Uterus (tissue), 4 donors: ENCODE measurements around the gene ATP5MC2. TPM values are rescaled to one million over a fixed set of nuclear protein-coding genes. Genes with fewer than 3 reads are reported as not detected.
"Not testable (repeated sequence)": the region's sequence is repeated elsewhere in the genome, so short reads cannot be mapped to it uniquely, and the experiment has no call there.

Experiments used
- DNase-seq, 2 donors: peaks; one replicate each; pipeline ENCODE4 v3.0.0-alpha.2; 2019 to 2020
- H3K27ac ChIP-seq, 2 donors: fragments of 200-600 bp; sonication (generic); 1 replicate in 1 of 2; 2 replicates in 1 of 2; pipeline ENCODE4 v1.5.1; 2016 to 2018
- H3K27me3 ChIP-seq, 2 donors: fragments of 200-600 bp; sonication (generic); one replicate each; pipeline ENCODE4 v1.5.1; 2018 to 2019; ENCODE audit warnings: control low read depth in 1 of 2
- H3K36me3 ChIP-seq, 2 donors: fragments of 200-600 bp; sonication (generic); one replicate each; pipeline ENCODE4 v1.5.1; 2019; ENCODE audit warnings: control low read depth in 1 of 2
- H3K4me1 ChIP-seq, 2 donors: fragments of 200-600 bp; sonication (generic); one replicate each; pipeline ENCODE4 v1.5.1; 2018 to 2019; ENCODE audit warnings: control low read depth in 1 of 2
- H3K4me3 ChIP-seq, 2 donors: fragments of 200-600 bp; sonication (generic); 1 replicate in 1 of 2; 2 replicates in 1 of 2; pipeline ENCODE4 v1.5.1; 2018 to 2019; ENCODE audit warnings: mild to moderate bottlenecking in 1 of 2
- H3K9me3 ChIP-seq, 2 donors: fragments of 200-600 bp; sonication (generic); one replicate each; pipeline ENCODE4 v1.5.1; 2019; ENCODE audit warnings: control low read depth in 1 of 2
- CTCF ChIP-seq, 4 experiments: fragments of 200-600 bp in 2 of 4; fragments of 450-650 bp in 2 of 4; sonication (generic) in 2 of 4; IDR thresholded peaks; one replicate each; pipeline ENCODE4 v1.5.1; 2016 to 2019; ENCODE audit warnings: antibody characterized with exemption in 4 of 4, mild to moderate bottlenecking in 2 of 4, moderate library complexity in 1 of 4
- POLR2A ChIP-seq, 2 donors: fragments of 450-650 bp; IDR thresholded peaks; one replicate each; pipeline ENCODE4 v1.6.1; 2016; ENCODE audit warnings: antibody characterized with exemption in 2 of 2, mild to moderate bottlenecking in 1 of 2, moderate library complexity in 1 of 2
- intact Hi-C: fragments of 100-400 bp; cut with DNase I; formaldehyde crosslinking; loops from one replicate; pipeline ENCODE4 v1.15.1; 2023; ENCODE audit warnings: low total_unique reads
- total RNA-seq, 4 donors: library from RNA; depleted of rRNA in 3 of 4; stranded (reverse); fragments of >200 nt in 3 of 4; gene quantifications; one replicate each; pipeline versions ENCODE4 v1.1.0 to v1.2.4, GENCODE V29; 2014 to 2023
- donor health status: DM: yes; HTN: yes; CAD: no.

Gene ATP5MC2
- 100 to 1,000 TPM in 2 of 4 donors, 10 to 100 TPM in 2; 68.9 to 215 (median 133) TPM for total RNA-seq

DNA sequence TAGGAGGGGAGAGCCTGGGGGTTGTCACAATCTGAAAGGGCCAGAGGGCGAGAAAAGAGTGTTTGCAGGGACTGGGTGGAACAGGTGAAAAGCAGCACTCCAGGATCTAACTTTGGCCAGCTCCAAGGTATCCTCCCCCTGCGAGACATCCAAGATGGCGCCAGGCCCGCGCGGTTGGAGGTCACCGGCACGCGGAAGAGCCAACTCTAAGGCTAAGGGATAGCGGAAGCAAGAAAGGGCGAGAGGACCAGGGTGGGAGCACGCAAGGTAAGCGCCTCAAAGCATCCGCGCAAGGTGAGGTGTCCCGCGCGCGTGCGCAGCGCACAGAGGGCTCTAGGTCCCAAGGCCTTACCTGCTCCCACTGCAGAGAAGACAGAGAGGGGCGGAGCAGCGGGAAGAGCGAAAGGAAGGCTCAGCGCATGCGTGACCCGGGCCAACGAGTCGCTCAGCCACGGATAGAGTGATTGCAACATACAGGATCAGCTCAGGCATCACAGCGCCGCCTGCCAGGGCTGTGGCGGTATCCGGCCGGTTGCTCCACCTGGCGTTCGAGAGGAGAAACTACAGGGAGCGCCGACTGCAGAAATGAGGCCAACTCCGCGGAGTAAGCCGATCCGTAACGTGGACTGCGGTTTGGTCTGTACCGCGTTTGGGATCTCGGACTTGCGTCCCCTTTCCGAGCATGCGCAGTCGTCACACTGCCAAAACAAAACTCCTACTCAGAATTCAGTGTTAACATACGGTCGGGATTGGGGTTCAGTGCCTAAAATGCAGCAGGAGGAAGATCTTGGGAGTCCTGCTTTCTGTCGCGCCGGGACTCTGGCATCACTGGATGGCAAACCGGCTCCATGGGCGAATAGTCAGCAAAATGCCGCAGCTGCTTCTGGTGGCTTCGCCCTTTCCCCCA is at the start of gene ATP5MC2:
Gene ATP5MC2, minus strand, starts transcription at position 383 of the 907 bp plus-strand sequence. CDS start 3,469 bp downstream, outside the sequence.
- H3K27me3 ChIP-seq = no peaks in the 10 kb centered on the region
- H3K27ac ChIP-seq = peak within 1 kb of the TSS; percentile 92 to 97
- TF ChIP-seq POLR2A (IDR thresholded peaks at IDR 0.05) = peak; percentile 55 to 70
- peak; percentile 97 to 100 (median 98) for TF ChIP-seq CTCF (IDR thresholded peaks at IDR 0.05)
- H3K4me3 ChIP-seq = peak within 1 kb of the TSS; percentile 66 to 84
- no peaks in the 10 kb centered on the region for H3K36me3 ChIP-seq
- peaks cover 0 to 6% of the 10 kb centered on the region in 2 donors for H3K4me1 ChIP-seq
- peak; percentile 97 to 98 for DNase-seq
- intact Hi-C loops = loop anchor here (5.0 kb wide), 1 partner anchor 134 kb away; no protein-coding TSS in a partner anchor
- H3K9me3 ChIP-seq = no peaks in the 10 kb centered on the region

GRCh38 chr12:53722450-53723041 is 46.7 kb upstream of the ATP5MC2 start:
- Histone ChIP-seq H3K4me1 (no peaks in the 10 kb centered on the region), H3K4me3 (no peak overlapping the region), H3K27me3 (no peaks in the 10 kb centered on the region), H3K36me3 (no peaks in the 10 kb centered on the region), H3K27ac (no peak overlapping the region), H3K9me3 (no peaks in the 10 kb centered on the region)
- no peak for DNase-seq
- intact Hi-C loops = no loop called here
- TF ChIP-seq CTCF (IDR thresholded peaks at IDR 0.05) (no peak), POLR2A (IDR thresholded peaks at IDR 0.05) (no peak)

DNA sequence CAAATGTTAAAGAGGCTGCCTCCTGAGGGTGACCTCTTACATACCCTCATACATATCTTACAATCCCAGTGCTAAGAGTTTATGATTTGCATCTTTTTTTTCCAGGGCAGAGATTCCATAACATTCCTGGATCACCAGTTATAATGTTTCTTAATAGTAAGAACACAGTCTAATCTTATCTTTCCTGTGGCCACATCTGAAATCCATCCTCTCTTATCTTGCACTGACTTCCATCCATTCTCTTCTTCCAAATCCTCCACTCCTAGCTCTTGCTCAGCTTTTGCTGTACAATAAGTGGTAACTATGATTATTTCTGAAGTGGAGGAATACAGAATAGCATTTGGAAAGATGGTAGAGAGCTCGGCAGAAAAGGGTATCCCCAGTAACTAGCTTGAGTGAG is 45.1 kb upstream of the ATP5MC2 start:
- intact Hi-C loops = no loop called here
- H3K4me1 ChIP-seq = no peaks in the 10 kb centered on the region
- H3K9me3 ChIP-seq = no peaks in the 10 kb centered on the region
- TF ChIP-seq POLR2A (IDR thresholded peaks at IDR 0.05) (no peak), CTCF (IDR thresholded peaks at IDR 0.05) (no peak)
- no peaks in the 10 kb centered on the region for H3K36me3 ChIP-seq
- DNase-seq = no peak
- H3K27ac ChIP-seq = no peak overlapping the region
- H3K4me3 ChIP-seq = no peak overlapping the region
- no peaks in the 10 kb centered on the region for H3K27me3 ChIP-seq

DNA sequence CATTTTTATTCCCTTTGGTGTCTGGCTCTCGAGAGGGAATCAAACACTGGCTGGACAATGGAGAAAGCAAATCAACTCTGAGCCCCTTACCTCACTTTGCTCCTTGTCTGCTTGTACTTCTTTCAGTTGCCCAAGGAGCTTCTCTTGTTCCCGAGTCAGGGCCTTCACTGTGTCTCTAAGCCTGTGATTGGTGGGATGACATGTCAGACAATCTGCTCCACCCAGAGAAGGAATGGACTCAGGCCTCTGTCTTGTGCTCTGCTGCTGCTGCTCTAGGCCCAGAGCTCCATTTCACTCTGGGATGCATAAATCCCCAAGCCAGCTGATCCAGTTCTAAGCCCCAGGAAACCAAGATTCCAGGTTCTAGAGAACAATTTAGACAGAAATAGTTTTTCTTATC is 43.8 kb upstream of the ATP5MC2 start:
- intact Hi-C loops = no loop called here

DNA sequence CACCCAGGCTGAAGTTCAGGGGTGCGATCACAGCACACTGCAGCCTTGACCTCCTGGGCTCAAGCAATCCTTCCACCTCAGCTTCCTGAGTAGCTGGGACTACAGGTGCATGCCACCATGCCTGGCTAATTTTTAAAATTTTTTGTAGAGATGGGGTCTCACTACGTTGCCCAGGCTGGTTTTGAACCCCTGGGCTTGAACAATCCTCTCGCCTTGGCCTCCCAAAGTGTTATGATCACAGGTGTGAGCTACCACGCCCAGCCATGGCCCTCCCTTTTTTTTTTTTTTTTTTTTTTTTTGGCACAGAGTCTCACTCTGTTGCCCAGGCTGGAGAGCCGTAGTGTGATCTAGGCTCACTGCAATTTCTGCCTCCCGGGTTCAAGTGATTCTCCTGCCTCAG is 42.7 kb upstream of the ATP5MC2 start:
- H3K4me1 ChIP-seq, H3K36me3 ChIP-seq, H3K27me3 ChIP-seq, H3K9me3 ChIP-seq, H3K4me3 ChIP-seq, DNase-seq, intact Hi-C loops, H3K27ac ChIP-seq: not testable (repeated sequence)

More for the DNA sequence above, 43.8 kb upstream of the ATP5MC2 start:
- Histone ChIP-seq H3K9me3 (no peaks in the 10 kb centered on the region), H3K4me3 (no peak overlapping the region), H3K4me1 (no peaks in the 10 kb centered on the region), H3K36me3 (no peaks in the 10 kb centered on the region), H3K27ac (no peak overlapping the region), H3K27me3 (no peaks in the 10 kb centered on the region)
- TF ChIP-seq POLR2A (IDR thresholded peaks at IDR 0.05) (no peak), CTCF (IDR thresholded peaks at IDR 0.05) (no peak)
- no peak for DNase-seq
